GM23338 (cell line): ENCODE measurements around the gene KCNN3. TPM values are rescaled to one million over a fixed set of nuclear protein-coding genes. Genes with fewer than 3 reads are reported as not detected.
A peak's percentile ranks its signal among the peaks of the same experiment; 100 is the strongest.

ENCODE experiments used
- ATAC-seq: fragments of 200-7000 bp; cut with Tn5 transposase; 3 replicates; pipeline ENCODE4 v1.9.1; 2020
- DNase-seq: peaks from one replicate; pipeline ENCODE4 v3.0.0-alpha.2; 2015; ENCODE audit warnings: low spot score
- H2AFZ ChIP-seq: fragments of 200-600 bp; sonication (generic); 2 replicates; pipeline ENCODE4 v1.8.0; 2016; ENCODE audit warnings: antibody characterized with exemption, mild to moderate bottlenecking, moderate library complexity
- H3F3A ChIP-seq: fragments of 200-600 bp; sonication (generic); replicated peaks from 2 replicates; pipeline ENCODE4 v1.8.0; 2017; ENCODE audit warnings: antibody characterized with exemption, mixed run types, low read depth
- H3K27ac ChIP-seq: fragments of 200-600 bp; sonication (generic); 2 replicates; pipeline ENCODE4 v1.6.1; 2016; ENCODE audit warnings: low read depth
- H3K27me3 ChIP-seq: fragments of 200-600 bp; sonication (generic); 2 replicates; pipeline ENCODE4 v1.8.0; 2016; ENCODE audit warnings: mild to moderate bottlenecking, mixed run types, moderate library complexity; ENCODE audit not compliant: insufficient read depth
- H3K36me3 ChIP-seq: fragments of 200-600 bp; sonication (generic); 2 replicates; pipeline ENCODE4 v1.8.0; 2016; ENCODE audit warnings: mild to moderate bottlenecking; ENCODE audit not compliant: insufficient read depth
- H3K4me1 ChIP-seq: fragments of 200-600 bp; sonication (generic); 2 replicates; pipeline ENCODE4 v1.8.0; 2016; ENCODE audit warnings: mild to moderate bottlenecking, moderate library complexity; ENCODE audit not compliant: insufficient read depth
- H3K4me2 ChIP-seq: fragments of 200-600 bp; sonication (generic); 2 replicates; pipeline ENCODE4 v1.7.1; 2017; ENCODE audit warnings: mixed run types
- H3K4me3 ChIP-seq: fragments of 200-600 bp; sonication (generic); 2 replicates; pipeline ENCODE4 v1.6.1; 2016; ENCODE audit warnings: mixed run types
- H3K79me2 ChIP-seq: fragments of 200-600 bp; sonication (generic); replicated peaks from 2 replicates; pipeline ENCODE4 v1.8.0; 2017; ENCODE audit warnings: mild to moderate bottlenecking; ENCODE audit not compliant: insufficient read depth
- H3K9me2 ChIP-seq: fragments of 200-600 bp; sonication (generic); 2 replicates; pipeline ENCODE4 v1.8.0; 2017; ENCODE audit not compliant: insufficient read depth
- H4K20me1 ChIP-seq: fragments of 200-600 bp; sonication (generic); replicated peaks from 2 replicates; pipeline ENCODE4 v1.8.0; 2017; ENCODE audit warnings: mild to moderate bottlenecking; ENCODE audit not compliant: insufficient read depth
- H3K27ac Mint-ChIP-seq: 2 replicates; pipeline ENCODE4 v1.8.0; 2020; ENCODE audit warnings: inconsistent platforms, mild to moderate bottlenecking, moderate library complexity, mixed read lengths
- H3K27me3 Mint-ChIP-seq: 3 replicates; pipeline ENCODE4 v1.8.0; 2022; ENCODE audit warnings: low read depth, mild to moderate bottlenecking, moderate library complexity, mixed read lengths, inconsistent platforms; ENCODE audit not compliant: insufficient read depth, poor library complexity
- H3K36me3 Mint-ChIP-seq: 3 replicates; pipeline ENCODE4 v1.8.0; 2021; ENCODE audit warnings: low read depth, mild to moderate bottlenecking, inconsistent platforms, moderate library complexity, mixed read lengths
- H3K4me1 Mint-ChIP-seq: 3 replicates; pipeline ENCODE4 v1.8.0; 2020; ENCODE audit warnings: mild to moderate bottlenecking, inconsistent platforms, mixed read lengths
- H3K4me3 Mint-ChIP-seq: 3 replicates; pipeline ENCODE4 v1.8.0; 2021; ENCODE audit warnings: moderate library complexity, mild to moderate bottlenecking, inconsistent platforms, mixed read lengths
- H3K9me3 Mint-ChIP-seq: 3 replicates; pipeline ENCODE4 v1.8.0; 2020; ENCODE audit warnings: moderate library complexity, mild to moderate bottlenecking, inconsistent platforms, mixed read lengths
- CTCF ChIP-seq, 2 experiments: fragments of 200-600 bp in 1 of 2; sonication (generic) in 1 of 2; conservative IDR thresholded peaks; 2 replicates each; pipeline versions ENCODE4 v1.5.1 to v1.6.1; 2016 to 2017; ENCODE audit warnings: antibody characterized with exemption in 2 of 2, low read depth in 2 of 2, mild to moderate bottlenecking in 2 of 2, moderate library complexity in 1 of 2
- ZNF462 ChIP-seq: fragments of 250-450 bp; sonication (Bioruptor Pico); IDR thresholded peaks from 2 replicates; pipeline ENCODE4 v1.5.0; 2020; ENCODE audit warnings: mild to moderate bottlenecking, moderate library complexity
- polyA plus RNA-seq: library from polyadenylated mRNA; unstranded; fragments of >200 nt; fragmentation: Nextera tagmentation; extraction: Ambion mirVana; gene quantifications from 2 replicates; pipeline ENCODE4 v1.2.1, GENCODE V29; 2016
- total RNA-seq: library from RNA; depleted of rRNA; stranded (reverse); fragments of >200 nt; shearing (Covaris generic); gene quantifications from 2 replicates; pipeline ENCODE4 v1.2.3, GENCODE V29; 2014

KCNN3 gene
- total and polyA plus RNA-seq, 2 experiments from 2014 or later = 1.9 to 3.0 TPM

GRCh38 chr1:154863315-154864174, 6.5 kb downstream of the KCNN3 start:
- peaks cover 58% of the 10 kb centered on the region for H3K4me1 Mint-ChIP-seq
- H2AFZ ChIP-seq = no peak overlapping the region

More at GRCh38 chr1:154863315-154864174, 6.5 kb downstream of the KCNN3 start:
- H3K36me3 Mint-ChIP-seq = no peaks in the 10 kb centered on the region; the same call in 2 of the 3 replicates
- H3K27ac Mint-ChIP-seq = no peak overlapping the region
- H3K27me3 Mint-ChIP-seq = peaks cover 13% of the 10 kb centered on the region
- DNase-seq = peak; percentile 77
- peak; percentile 63 to 85 for TF ChIP-seq CTCF (conservative IDR thresholded peaks at IDR 0.05; ENCODE audit: low read depth in 2 of 2)
- no peak for TF ChIP-seq ZNF462
- no peaks in the 10 kb centered on the region for H4K20me1 ChIP-seq
- peaks cover 31% of the 10 kb centered on the region for H3K4me1 ChIP-seq
- H3K9me3 Mint-ChIP-seq = peaks cover 2% of the 10 kb centered on the region; the same call in 1 of the 3 replicates
- H3K27me3 ChIP-seq = peaks cover 9% of the 10 kb centered on the region
- H3K4me2 ChIP-seq = peak overlapping the region; percentile 69
- no peaks in the 10 kb centered on the region for H3K79me2 ChIP-seq
- peak; percentile 65 for ATAC-seq
- H3K4me3 ChIP-seq = peak overlapping the region; percentile 32; the same call in 1 of the 2 replicates
- no peaks in the 10 kb centered on the region for H3K9me2 ChIP-seq
- no peaks in the 10 kb centered on the region for H3F3A ChIP-seq
- no peaks in the 10 kb centered on the region for H3K36me3 ChIP-seq
- H3K27ac ChIP-seq = no peak overlapping the region
- H3K4me3 Mint-ChIP-seq = no peak overlapping the region; the same call in 2 of the 3 replicates
